Nephron progenitor cell (in vitro differentiated cells): ENCODE data around the gene BCL2L1.

Experiments
- DNase-seq: peaks from one replicate; pipeline ENCODE4 v3.0.0; 2021
- H3K27ac Mint-ChIP-seq: 2 replicates; pipeline ENCODE4 v1.8.0; 2021; ENCODE audit warnings: mild to moderate bottlenecking, moderate library complexity, mixed read lengths
- H3K27me3 Mint-ChIP-seq: 2 replicates; pipeline ENCODE4 v1.8.0; 2021; ENCODE audit warnings: mild to moderate bottlenecking, low read depth, mixed read lengths; ENCODE audit not compliant: poor library complexity
- H3K36me3 Mint-ChIP-seq: 2 replicates; pipeline ENCODE4 v1.8.0; 2021; ENCODE audit warnings: low read depth, mixed read lengths
- H3K4me1 Mint-ChIP-seq: 2 replicates; pipeline ENCODE4 v1.8.0; 2021; ENCODE audit warnings: mixed read lengths
- H3K4me3 Mint-ChIP-seq: 2 replicates; pipeline ENCODE4 v1.8.0; 2021; ENCODE audit warnings: mild to moderate bottlenecking, moderate library complexity, mixed read lengths
- H3K9me3 Mint-ChIP-seq: 2 replicates; pipeline ENCODE4 v1.8.0; 2021; ENCODE audit warnings: mild to moderate bottlenecking, moderate library complexity, mixed read lengths
- TF ChIP-seq, protein P1 (sequence below): fragments of 200-600 bp; sonication (generic); IDR thresholded peaks from 2 replicates; pipeline ENCODE4 v1.5.0; 2021; ENCODE audit warnings: antibody characterized with exemption

The BCL2L1 gene

DNA sequence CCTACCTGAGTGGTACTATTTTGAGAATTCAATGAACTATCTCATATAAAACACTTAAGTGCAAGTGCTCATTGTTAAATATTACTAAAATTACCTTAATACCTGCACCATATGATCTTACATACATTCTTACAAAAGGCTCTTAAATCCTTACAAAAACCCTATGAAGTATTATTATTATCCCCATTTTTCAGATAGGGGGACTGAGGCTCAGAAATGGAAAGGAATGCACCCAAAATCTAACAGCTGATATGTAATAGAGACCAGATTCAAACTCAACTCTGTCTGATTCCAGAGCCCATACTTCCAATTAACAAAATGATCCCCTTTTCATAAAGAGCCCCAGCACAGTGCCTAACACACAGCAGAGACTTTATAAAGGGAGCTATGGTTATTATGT is 17.5 kb downstream of the BCL2L1 start:
- H3K4me1 Mint-ChIP-seq: no peaks in the 10 kb centered on the region
- peaks cover 45% of the 10 kb centered on the region for H3K36me3 Mint-ChIP-seq
- no peaks in the 10 kb centered on the region for H3K9me3 Mint-ChIP-seq
- no peak overlapping the region for H3K4me3 Mint-ChIP-seq
- TF ChIP-seq, protein P1, sequence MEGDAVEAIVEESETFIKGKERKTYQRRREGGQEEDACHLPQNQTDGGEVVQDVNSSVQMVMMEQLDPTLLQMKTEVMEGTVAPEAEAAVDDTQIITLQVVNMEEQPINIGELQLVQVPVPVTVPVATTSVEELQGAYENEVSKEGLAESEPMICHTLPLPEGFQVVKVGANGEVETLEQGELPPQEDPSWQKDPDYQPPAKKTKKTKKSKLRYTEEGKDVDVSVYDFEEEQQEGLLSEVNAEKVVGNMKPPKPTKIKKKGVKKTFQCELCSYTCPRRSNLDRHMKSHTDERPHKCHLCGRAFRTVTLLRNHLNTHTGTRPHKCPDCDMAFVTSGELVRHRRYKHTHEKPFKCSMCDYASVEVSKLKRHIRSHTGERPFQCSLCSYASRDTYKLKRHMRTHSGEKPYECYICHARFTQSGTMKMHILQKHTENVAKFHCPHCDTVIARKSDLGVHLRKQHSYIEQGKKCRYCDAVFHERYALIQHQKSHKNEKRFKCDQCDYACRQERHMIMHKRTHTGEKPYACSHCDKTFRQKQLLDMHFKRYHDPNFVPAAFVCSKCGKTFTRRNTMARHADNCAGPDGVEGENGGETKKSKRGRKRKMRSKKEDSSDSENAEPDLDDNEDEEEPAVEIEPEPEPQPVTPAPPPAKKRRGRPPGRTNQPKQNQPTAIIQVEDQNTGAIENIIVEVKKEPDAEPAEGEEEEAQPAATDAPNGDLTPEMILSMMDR: no peak
- no peak for DNase-seq
- H3K27me3 Mint-ChIP-seq: no peaks in the 10 kb centered on the region
- H3K27ac Mint-ChIP-seq: no peak overlapping the region

DNA sequence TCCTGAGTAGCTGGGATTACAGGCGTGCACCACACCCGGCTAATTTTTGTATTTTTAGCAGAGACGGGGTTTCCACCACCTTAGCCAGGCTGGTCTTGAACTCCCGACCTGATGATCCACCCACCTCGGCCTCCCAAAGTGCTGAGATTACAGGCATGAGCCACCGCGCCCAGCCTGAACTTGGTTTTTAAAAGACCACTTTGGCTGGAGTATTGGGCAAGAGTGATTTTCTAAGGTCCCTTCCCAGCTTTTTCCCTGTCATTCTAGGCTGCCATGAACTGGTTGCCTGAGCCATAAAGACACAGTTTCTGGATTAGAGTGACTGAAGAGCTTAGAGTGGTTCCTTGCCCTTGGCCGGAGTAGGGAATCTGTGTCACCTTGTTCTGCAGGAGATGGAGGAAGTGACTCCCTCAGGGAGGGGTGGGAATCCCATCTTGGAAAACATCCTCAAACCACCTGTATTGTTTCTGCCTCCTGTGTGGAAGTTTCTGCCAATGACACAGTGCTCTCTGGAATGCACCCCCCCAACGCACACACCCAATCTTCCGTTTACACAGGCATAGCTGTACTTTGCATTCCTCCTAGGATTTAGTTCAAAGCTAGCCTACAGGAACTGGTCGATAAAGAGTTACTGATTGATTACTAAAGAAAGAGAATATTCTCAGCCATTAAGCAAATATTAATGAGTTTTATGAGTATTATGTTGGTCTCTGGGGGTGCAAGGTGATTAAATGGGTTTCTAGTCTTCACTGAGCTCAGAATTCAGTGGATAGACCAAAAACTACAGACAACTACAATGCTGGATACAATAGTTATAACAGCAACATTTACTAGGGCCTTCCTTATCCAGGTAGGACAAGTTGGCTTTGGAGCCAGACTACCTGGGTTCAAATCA is 18.2 kb downstream of the BCL2L1 start:
- DNase-seq: no peak
- TF ChIP-seq, protein P1: no peak
- H3K4me1 Mint-ChIP-seq: no peaks in the 10 kb centered on the region
- H3K36me3 Mint-ChIP-seq: peaks cover 44% of the 10 kb centered on the region
- H3K27me3 Mint-ChIP-seq: no peaks in the 10 kb centered on the region
- H3K9me3 Mint-ChIP-seq: no peaks in the 10 kb centered on the region
- no peak overlapping the region for H3K4me3 Mint-ChIP-seq
- no peak overlapping the region for H3K27ac Mint-ChIP-seq

DNA sequence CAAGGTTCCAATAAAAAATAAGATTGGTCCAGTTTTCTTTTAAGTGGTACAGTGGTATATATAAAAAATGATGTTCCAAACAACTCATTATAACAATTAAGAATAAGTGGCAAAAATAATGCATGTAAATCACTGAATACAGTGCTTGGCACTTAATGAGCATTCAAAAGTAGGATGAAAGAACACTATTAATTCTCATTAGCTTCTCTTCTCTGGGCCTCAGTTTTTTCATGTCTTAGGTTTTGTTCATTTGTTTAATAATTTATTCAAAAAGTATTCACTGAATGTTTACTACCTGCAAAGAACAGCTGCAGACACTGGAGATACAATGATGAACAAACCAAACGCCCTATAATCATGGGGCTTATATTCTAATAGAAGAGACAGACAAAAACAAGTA is 21.1 kb downstream of the BCL2L1 start:
- TF ChIP-seq, protein P1: no peak
- Mint-ChIP-seq H3K27me3 (no peaks in the 10 kb centered on the region), H3K36me3 (peaks cover 39% of the 10 kb centered on the region), H3K4me1 (peaks cover 15% of the 10 kb centered on the region), H3K27ac (no peak overlapping the region), H3K9me3 (no peaks in the 10 kb centered on the region), H3K4me3 (no peak overlapping the region)
- DNase-seq: no peak

DNA sequence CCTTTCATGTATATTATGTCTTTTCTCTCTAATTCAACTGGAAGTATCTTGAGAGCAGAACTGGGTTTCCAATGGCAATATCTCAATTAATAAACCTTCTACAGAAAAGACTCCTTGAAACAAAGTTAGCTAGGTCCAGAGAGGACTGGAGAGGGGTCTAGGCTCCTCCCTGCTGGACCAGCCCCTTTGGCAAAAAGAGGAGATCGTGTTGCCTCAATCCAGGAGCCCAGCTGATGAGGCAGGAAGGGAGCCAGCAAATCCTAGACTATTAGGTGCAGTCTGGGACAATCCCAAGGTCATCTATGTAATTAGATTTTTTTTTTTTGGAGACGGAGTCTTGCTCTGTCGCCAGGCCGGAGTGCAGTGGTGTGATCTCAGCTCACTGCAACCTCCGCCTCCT is 21.9 kb downstream of the BCL2L1 start:
- H3K36me3 Mint-ChIP-seq: peaks cover 37% of the 10 kb centered on the region

DNA sequence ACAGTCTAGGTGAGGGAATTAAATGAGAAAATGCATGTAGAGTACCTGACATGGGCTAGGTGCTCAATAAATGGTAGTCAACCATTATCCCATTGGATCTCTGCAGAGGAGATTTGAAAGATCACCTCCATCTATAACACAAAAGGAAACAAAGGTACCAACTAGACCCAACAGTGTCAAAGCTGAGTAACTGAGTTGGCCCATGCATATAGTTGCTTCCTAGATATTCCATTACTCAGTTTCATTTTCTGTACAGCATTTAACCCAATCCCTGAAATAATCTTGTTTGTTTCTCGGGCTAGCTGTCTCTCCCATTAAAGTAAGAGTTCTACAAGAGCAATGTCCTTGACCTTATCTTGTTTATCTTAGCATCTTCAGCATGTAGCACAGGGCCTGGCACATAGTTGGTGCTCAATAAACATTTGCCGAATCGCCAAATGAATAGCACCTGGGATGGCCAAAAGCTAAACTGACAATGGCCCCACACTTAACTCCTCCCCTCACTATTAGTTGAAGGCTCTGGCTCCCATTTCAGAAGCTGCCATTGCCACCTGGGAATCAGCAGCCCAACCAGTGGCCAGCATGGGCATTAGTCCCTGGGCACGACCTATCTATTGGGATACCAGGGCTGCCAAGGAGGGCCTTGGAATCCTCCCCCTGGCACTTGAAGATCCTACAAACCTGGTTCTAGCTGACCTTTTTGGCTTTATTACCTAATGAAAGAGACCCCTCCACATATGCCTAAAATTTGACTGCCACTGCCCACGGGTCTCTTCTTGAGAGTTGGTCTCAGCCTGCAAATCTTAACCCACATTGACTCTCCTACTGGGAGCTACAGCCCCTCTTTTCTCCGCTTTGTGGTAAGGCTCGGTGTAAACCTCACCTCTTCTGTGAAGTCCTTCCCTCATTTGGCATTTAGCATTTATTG is 22.6 kb downstream of the BCL2L1 start:
- Mint-ChIP-seq H3K36me3 (peaks cover 37% of the 10 kb centered on the region), H3K9me3 (no peaks in the 10 kb centered on the region), H3K27ac (no peak overlapping the region), H3K27me3 (no peaks in the 10 kb centered on the region), H3K4me1 (peaks cover 25% of the 10 kb centered on the region), H3K4me3 (no peak overlapping the region)
- TF ChIP-seq, protein P1: no peak
- no peak for DNase-seq

More for the DNA sequence above, 21.9 kb downstream of the BCL2L1 start:
- TF ChIP-seq, protein P1: no peak
- peaks cover 18% of the 10 kb centered on the region for H3K4me1 Mint-ChIP-seq
- no peaks in the 10 kb centered on the region for H3K27me3 Mint-ChIP-seq
- no peak overlapping the region for H3K4me3 Mint-ChIP-seq
- no peaks in the 10 kb centered on the region for H3K9me3 Mint-ChIP-seq
- H3K27ac Mint-ChIP-seq: no peak overlapping the region
- DNase-seq: no peak
